Esophagus muscularis mucosa (tissue), 4 donors: Measurements from ENCODE around the gene FKBP1A.

Experiments
- CTCF ChIP-seq, 3 experiments: fragments of 200-600 bp in 2 of 3; fragments of 450-650 bp in 1 of 3; sonication (generic) in 2 of 3; IDR thresholded peaks; one replicate each; pipeline ENCODE4 v1.5.1; 2017 to 2019; ENCODE audit warnings: antibody characterized with exemption in 3 of 3, mild to moderate bottlenecking in 2 of 3, moderate library complexity in 1 of 3
- EP300 ChIP-seq: sonication (generic); formaldehyde crosslinking; IDR thresholded peaks from one replicate; pipeline ENCODE4 v1.6.1; 2017; ENCODE audit warnings: antibody characterized with exemption
- POLR2A ChIP-seq: fragments of 450-650 bp; IDR thresholded peaks from one replicate; pipeline ENCODE4 v1.6.1; 2017; ENCODE audit warnings: antibody characterized with exemption, moderate library complexity, mild to moderate bottlenecking, low read depth

GRCh38 chr20:1325173-1326030 lies 67.5 kb downstream of the FKBP1A start:
- TF ChIP-seq CTCF (IDR thresholded peaks at IDR 0.05) (peak in 2 of 3 experiments; percentile 25 to 40), POLR2A (peak; percentile 94), EP300 (no peak)
